Glomerular visceral epithelial cell (primary cell): ENCODE data around the gene NAB2.
"Not testable (repeated sequence)": the region's sequence is repeated elsewhere in the genome, so short reads cannot be mapped to it uniquely, and the experiment has no call there.

Experiments
- DNase-seq: peaks from one replicate; pipeline ENCODE4 v3.0.0-alpha.2; 2016; ENCODE audit errors: extremely low spot score

NAB2 gene

GRCh38 chr12:57088354-57089270, at the start of gene NAB2:
NAB2 (plus strand) TSS chr12:57089114; CDS start chr12:57089272, 158 bp downstream.
- peak; percentile 95 for DNase-seq

DNA sequence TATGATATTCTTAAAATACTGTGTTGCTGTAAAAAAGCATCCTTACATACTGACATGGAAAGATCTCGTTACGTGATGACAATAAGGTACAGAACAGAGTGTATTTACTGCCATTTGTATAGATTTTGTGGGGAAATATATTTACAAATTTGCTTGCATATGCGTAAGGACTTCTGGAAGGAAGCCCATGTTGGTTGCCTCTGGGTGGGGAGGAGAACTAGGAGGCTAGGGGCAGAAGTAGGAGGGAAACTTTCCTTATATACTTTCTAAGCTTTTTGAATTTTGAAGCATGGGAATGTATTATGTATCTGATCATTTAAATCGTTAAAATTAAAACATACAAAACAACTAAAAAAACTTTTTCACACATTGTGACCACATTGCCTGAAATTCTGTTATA, 48.7 kb upstream of the NAB2 start:
- DNase-seq, result no peak

GRCh38 chr12:57040750-57041149, 48.2 kb upstream of the NAB2 start:
- no peak for DNase-seq

DNA sequence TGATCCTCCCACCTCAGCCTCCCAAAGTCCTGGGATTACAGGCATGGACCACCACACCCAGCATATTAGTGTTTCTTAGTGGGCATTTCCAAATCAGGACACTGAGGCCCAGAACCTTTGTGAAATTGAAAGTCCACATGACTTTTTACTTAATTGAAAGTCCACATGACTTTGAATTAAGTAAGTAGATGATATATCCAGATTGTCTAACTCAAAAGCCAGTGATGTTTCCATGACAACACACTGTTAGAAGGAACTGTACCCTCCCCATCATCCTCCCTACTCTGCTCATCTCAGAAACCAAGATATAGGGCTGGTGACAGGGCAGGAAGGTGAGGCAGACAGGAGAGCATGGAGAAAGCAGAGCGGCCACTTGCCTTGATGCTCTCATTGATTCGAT, 46.2 kb upstream of the NAB2 start:
- no peak for DNase-seq

DNA sequence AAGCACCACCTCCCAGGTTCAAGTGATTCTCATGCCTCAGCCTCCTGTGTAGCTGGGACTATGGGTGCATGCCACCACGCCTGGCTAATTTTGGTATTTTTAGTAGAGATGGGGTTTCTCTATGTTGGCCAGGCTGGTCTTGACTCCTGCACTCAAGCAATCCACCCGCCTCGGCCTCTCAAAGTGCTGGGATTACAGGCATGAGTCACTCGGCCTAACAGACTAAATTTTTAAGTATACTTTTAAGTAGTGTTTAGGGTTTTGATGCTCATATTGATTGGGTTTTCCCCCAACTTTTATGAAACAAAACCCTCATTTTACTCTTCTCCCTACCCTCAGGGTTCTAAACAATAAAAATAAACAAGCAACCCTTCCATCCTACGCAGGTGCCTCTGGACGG, 44.4 kb upstream of the NAB2 start:
- no peak for DNase-seq

GRCh38 chr12:57044889-57045288, 44.0 kb upstream of the NAB2 start:
- DNase-seq, result no peak

DNA sequence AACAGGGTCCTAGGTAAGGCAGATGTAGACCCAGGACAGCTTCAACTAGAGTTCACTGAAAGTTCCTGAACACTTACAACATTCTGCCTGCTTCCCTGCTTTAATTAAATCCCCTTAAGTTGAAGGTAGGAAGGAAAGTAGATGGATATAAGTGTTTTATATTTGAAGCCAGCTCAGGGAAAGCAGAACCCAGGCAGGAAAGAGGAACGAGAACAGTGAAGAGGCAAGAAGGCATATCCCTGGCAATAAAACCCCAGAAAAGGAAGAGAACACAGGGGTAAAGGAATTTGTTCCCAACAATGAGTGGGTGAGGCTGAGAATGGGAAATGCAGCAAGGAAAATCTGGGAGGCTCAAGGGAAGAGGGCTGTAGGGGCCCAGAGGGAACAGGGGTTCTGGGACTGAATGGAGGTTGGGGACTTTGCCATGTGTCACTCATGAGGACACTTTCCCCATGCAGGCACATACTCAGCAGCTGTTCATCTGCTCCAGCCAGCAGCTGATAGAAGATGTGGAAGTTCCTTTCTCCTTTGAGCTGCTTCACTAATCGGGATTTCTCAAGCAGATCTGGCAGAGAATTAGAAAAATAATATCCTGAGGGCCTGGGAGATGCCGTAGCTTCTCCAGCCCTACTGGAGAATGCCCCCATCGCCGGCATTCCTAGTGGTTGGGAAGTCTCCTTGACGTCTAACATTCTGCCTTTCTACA, 42.7 kb upstream of the NAB2 start:
- DNase-seq, result no peak

DNA sequence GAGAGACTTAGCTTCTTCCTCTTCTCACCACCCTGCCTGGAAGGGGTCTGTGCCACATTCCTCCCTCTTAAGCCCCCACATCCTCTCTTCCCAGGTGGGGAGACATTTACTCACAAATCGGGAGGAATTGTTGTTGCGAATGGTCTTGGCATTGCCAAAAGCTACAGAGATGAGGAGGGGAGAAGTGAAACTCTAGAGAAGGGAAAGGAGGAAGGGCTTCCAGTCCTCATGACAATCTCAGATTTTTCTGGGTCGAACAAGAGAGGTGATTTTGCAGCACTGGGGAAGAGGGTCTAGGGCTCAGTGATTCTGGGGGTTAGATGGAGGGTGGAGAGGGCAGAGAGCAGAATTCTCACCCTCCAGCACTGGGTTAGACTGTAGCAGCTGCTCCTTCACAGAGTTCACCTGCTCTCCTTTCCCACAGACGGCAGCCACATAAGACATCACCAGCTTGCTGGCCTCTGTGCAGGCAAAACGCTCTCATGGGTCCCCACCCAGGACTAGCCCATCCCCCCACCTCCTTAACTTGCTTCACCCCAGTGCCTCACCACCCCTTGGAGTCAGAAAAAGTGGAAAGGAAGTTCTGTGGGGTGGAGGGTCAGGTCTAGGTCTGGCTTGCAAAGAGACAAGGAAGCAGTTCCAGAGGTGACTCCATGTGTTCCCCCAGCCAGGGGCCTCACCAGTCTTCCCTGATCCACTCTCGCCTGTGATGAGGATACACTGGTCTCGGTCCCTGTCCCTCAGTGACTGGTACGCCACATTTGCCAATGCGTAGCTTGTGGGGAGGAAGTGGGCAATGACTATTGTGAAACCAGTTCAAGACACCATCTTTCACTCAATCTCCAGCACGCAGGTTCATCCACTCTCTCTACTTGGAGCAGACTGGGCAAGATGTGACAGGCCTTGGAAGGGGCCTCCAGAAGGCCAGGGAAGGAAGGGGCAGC, 41.7 kb upstream of the NAB2 start:
- no peak for DNase-seq

DNA sequence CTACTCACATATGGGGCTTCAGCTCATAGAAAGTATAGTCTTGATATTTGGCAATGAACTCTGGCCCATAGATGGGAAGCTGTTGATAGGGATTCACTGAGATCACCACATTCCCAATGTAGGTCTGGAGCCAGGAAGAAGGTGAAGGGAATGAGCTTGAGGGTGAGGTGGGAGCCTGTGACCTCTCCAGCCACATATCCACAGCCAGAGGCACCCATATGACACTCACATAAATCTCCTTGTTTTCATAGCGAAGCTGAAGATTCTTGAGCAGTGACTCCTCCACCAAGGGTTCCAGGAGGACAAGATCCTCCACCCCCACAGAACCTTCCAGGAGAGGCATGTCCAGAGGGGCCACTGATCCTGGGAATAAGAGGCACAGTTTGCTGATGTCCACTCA, 40.9 kb upstream of the NAB2 start:
- peak; percentile 34 for DNase-seq

- DNase-seq, result no peak
These were observed 40.3 kb upstream of the NAB2 start for GRCh38 chr12:57048423-57049118.

- DNase-seq, result no peak
These were observed 39.8 kb upstream of the NAB2 start for GRCh38 chr12:57049119-57049446.

- no peak for DNase-seq
These were observed 39.0 kb upstream of the NAB2 start, which contains the start of gene MYO1A for GRCh38 chr12:57049890-57050289. MYO1A (minus strand) TSS chr12:57050129; CDS start chr12:57048323, 1,806 bp downstream.

DNA sequence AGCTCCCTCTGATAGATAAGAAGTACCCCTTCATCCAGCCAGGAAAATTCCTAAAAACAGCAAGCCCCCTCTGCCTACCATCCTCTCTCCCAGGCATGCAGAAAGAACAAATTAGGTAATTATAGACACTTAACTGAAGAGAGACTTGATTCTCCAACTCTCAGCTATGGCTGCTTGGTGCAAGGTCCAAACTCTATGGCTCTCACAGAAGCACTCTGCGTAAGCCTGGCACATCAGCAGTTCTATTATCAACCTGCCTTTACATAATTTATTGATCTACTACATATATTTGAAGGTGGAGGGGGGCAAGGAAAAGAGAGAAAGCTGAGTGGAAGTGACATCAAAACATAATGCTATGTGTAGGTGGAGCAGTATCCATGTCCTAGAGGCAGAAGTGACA, 37.9 kb upstream of the NAB2 start:
- DNase-seq, result no peak

- DNase-seq, result not testable (repeated sequence)
These were observed 35.8 kb upstream of the NAB2 start for GRCh38 chr12:57053146-57053545.

DNA sequence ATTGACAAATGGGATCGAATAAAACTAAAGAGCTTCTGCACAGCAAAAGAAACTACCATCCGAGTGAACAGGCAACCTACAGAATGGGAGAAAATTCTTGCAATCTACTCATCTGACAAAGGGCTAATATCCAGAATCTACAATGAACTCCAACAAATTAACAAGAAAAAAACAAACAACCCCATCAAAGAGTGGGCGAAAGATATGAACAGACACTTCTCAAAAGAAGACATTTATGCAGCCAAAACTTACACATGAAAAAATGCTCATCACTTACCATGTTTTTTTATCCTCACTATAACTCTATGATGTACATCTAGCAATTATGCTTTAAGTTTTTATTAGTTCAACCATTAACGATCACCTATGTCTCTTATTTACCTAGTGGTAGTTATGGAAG, 35.0 kb upstream of the NAB2 start:
- not testable (repeated sequence) for DNase-seq

GRCh38 chr12:57055824-57056223, 33.1 kb upstream of the NAB2 start:
- no peak for DNase-seq

GRCh38 chr12:57057067-57057751, 31.7 kb upstream of the NAB2 start:
- no peak for DNase-seq

- DNase-seq, result no peak
These were observed 30.5 kb upstream of the NAB2 start for GRCh38 chr12:57058454-57058853.

DNA sequence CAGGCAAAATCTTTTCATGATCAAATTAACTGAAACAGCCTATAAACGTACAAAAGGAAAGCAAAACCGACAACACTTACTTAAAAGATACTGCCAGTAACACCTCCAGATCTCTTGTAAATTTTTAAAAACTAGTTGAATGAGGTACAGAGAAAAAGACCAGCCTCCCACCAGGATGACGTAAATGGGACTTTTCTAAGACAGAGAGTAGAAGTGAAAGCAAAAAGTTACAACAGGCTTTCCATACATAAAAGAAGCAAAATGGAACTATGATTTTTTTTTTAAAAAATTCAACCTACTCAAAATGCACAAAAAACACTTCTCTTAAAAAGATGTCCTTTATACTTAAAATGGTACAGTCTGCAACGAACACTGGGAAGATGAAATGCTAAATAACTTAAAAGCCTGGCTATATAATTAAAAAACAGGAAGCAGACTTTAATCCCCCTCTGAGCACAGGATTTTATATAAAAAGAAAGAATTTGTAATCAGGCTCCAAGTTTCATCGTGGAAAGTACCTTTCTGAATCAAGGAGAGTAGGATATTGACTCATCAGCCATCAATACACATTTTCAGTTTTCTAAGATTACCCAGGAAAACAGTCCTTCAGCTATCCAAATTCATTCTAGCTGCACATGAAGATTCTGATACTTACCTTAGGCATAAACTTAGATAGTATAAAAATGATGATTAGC, 24.8 kb upstream of the NAB2 start:
- no peak for DNase-seq

DNA sequence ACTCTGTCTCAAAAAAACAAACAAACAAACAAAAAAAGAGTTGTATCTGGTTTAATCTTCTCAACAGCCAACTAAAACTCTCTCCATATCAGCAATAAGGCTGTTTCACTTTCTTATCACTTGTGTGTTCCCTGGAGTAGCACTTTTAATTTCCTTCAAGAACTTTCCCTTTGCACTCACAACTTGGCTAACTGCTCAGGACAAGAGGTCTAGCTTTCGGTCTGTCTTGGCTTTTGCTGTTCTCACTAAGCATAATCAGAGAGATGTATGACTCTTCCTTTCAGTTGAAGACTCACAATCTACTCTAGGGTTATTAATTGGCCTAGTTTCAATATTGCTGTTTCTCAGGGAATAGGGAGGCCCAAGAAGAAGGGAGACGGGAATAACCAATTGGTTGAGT, 22.7 kb upstream of the NAB2 start:
- DNase-seq, result no peak
